Activated CD8-positive, alpha-beta memory T cell treated with anti-CD3 and anti-CD28 coated beads for 36 hours (primary cell): ENCODE results near the gene FAM181A. TPM values are rescaled to one million over a fixed set of nuclear protein-coding genes. Genes with fewer than 3 reads are reported as not detected.

Experiments
- CTCF ChIA-PET: fragments of 350-600 bp; sonication (Branson Sonifier 250); formaldehyde crosslinking; loops from one replicate; lab custom pipeline; 2021; ENCODE audit warnings: antibody characterized with exemption; lab: Charles Lee
- POLR2A ChIA-PET: fragments of 350-600 bp; sonication (Branson Sonifier 250); formaldehyde crosslinking; loops from one replicate; lab custom pipeline; 2021; ENCODE audit warnings: antibody characterized with exemption; lab: Charles Lee
- total RNA-seq, 2 experiments: library from RNA; stranded (reverse); gene quantifications; one replicate each; pipeline ENCODE4 v1.2.3, GENCODE V29; 2021

FAM181A gene
- total RNA-seq, 2 experiments from 2014 or later, result not detected

DNA sequence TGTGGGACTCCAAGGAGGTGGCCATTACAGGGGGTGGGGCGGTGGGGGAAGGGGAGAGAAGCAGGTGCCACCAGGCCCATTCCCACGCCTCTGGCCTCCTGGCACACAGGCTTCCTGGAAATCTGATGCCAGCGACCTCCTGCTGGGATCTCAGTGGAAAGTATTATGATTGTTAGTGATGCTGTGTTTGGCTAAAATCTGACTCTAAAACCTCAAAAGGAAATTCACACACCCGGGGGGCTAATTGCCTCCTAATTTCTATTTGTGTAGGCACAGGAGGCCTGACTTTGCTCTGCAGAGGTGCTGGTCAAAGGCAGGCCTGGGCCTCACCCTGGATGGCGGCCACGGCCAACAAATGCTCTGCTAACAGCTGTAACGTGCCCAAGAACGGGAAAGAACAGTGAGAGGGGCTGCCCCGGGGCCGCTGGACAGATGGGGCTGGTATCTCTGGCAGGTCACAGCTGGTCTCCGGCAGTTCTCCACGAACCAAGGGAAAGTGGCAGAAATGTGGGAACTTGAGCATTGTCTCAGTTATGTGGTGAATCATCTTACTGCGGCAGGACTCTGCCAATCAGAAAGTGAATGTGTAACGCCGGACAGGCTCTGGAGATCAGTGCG is 14.3 kb downstream of the FAM181A start:
- POLR2A ChIA-PET, result no interaction called here
- CTCF ChIA-PET, result interaction anchor here (1.1 to 4.0 kb wide), 6 partner anchors 9 to 95 kb away, joined by 3 to 50 read pairs (median 30); partner anchors contain the start of gene OTUB2

GRCh38 chr14:93943052-93943451 is 15.9 kb downstream of the FAM181A start:
- CTCF ChIA-PET, result interaction anchor here (0.9 kb wide), 1 partner anchor 10 kb away, joined by 3 read pairs; no protein-coding TSS in a partner anchor
- POLR2A ChIA-PET, result no interaction called here

DNA sequence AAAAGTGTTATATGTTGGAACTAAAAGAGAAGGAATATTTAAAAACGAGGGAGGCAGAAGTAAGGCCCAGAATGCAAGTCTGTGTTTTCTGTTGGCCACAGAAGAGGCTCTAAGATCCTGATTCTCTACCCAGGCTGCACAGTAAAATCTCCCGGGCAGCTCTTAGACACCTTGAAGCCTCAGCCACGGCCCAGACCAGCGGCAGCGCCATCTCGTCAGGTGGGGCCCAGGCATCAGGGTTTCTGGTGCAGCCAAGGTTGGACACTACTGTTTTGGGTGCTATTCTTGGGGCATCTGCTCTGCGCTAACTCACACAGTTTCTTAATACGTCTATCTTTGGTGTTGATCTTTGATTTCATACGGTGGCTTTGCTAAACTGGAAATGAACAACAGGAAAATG is 16.8 kb downstream of the FAM181A start:
- ChIA-PET POLR2A (no interaction called here), CTCF (interaction anchor here (0.6 to 1.1 kb wide), 4 partner anchors 9 to 765 kb away, joined by 3 to 5 read pairs (median 3); no protein-coding TSS in a partner anchor)

DNA sequence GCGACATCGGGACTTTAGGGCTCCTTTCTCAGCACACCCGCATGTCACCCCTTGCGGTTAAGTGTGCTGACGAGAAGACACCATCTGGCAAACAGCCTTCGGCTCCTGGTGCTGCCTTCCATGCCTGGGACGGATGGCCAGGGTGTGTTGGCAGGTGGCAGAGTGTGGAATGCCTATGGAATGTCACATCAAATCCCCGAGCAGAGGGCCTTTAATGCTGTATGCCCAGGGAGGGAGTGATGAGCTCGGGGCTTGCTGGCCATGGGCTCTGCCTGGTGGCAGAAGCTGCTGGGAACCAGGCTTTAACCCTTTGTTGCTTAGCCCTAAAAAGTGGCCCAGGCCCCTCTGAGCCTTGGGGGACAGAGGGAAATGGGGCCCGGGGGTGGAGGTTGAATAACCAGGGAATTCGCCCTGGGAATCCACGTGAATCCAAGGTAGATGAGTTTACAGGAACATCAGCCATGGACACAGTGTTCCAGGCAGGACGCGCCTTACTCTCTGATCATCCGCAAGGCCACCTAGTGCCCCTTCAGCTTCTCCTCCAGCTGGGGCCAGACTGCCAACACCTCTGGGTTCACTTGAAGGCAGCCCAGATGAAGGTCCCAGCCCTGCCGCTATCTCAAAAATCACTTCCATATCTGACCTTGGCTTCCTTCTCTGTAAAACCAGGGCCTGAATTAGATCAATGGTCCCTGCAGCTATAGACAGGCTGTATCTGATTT is 17.4 kb downstream of the FAM181A start:
- POLR2A ChIA-PET, result no interaction called here
- CTCF ChIA-PET, result interaction anchor here (0.6 to 1.3 kb wide), 3 partner anchors 9 to 766 kb away, joined by 3 to 5 read pairs (median 3); no protein-coding TSS in a partner anchor

DNA sequence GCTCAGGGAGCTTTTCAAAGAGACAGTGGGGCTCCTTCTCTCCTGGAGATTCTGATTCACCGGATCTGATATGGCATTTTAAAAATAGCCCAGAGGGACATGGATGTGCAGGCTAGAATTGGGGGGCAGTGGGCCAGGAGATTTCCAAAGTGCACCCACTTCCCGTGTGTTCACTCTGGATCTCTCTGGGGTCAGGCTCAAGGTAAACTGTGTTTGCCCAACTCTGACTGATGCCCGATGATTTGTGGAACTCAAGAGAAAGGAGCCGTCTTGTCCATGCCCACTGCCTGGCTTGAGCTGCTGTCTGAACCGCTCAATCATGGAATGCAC is 17.9 kb downstream of the FAM181A start:
- CTCF ChIA-PET, result interaction anchor here (1.1 to 1.3 kb wide), 2 partner anchors 10 to 23 kb away, joined by 3 read pairs; no protein-coding TSS in a partner anchor

GRCh38 chr14:93946104-93946503 is 19.0 kb downstream of the FAM181A start:
- CTCF ChIA-PET, result interaction anchor here (1.0 to 1.3 kb wide), 2 partner anchors 22 to 55 kb away, joined by 3 to 4 read pairs; no protein-coding TSS in a partner anchor
- POLR2A ChIA-PET, result no interaction called here

More for the DNA sequence above, 17.9 kb downstream of the FAM181A start:
- POLR2A ChIA-PET, result no interaction called here

DNA sequence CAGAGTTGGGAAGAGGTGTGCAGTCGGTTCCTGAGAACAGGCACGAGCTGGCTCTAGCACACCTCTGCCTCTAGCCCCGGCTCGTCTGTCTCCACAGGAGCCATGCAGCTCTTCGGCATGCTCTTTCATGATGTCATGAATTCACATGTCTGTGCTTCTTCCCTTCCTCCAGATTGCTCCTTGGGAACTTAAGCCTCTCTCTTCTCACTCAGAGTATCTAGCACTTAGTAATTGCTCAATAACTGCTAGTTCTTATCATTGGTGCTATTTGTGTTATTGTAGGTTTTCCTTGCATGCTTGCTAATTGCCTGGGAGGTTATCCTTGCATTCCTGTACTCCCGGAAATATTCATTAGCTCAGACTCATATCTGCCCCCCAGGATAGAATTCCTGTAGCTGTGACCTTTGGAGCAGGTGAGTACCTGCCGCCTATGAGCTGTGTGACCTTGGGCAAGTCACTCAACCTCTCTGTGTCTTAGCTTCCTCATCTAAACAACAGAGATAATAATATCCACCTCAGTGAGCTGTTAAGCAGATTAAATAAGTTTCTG is 19.5 kb downstream of the FAM181A start:
- CTCF ChIA-PET, result interaction anchor here (0.8 to 1.3 kb wide), 4 partner anchors 11 to 55 kb away, joined by 3 to 5 read pairs (median 4); no protein-coding TSS in a partner anchor
- POLR2A ChIA-PET, result no interaction called here

- ChIA-PET POLR2A (no interaction called here), CTCF (interaction anchor here (0.8 to 7.0 kb wide), 4 partner anchors 7 to 54 kb away, joined by 3 to 50 read pairs (median 4); no protein-coding TSS in a partner anchor)
These were observed 20.1 kb downstream of the FAM181A start for GRCh38 chr14:93947282-93947681.

DNA sequence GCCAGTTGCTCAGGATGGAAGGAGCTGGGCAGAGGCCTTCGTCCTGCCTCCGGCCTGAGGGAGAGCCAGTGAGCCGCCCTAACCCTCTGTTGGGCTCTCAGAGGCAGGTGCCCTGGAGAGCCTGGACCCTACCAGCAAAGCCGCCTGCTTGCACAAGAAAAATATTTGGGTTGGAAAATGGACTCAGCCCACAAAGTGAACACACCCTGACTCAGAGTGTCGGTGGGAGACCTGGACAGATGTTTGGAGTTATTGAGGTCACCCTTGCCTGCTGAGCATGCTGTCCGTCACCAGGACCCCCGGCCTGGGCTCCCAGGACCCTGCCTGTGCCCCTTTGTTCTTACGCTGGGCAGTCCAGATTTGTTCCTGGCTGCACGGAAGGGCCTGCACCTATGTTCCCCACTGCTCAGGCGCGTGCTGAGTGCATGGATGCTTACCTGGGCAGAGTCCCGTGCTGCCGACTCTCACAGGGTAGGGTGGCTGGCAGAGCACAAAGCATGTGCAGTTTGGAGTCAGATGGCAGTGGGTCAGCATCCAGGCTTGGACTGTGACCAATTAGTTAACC is 22.4 kb downstream of the FAM181A start:
- ChIA-PET CTCF (interaction anchor here (0.9 to 7.0 kb wide), 4 partner anchors 9 to 52 kb away, joined by 3 to 50 read pairs (median 4); no protein-coding TSS in a partner anchor), POLR2A (interaction anchor here (0.9 kb wide), 1 partner anchor 9 kb away, joined by 3 read pairs; no protein-coding TSS in a partner anchor)

DNA sequence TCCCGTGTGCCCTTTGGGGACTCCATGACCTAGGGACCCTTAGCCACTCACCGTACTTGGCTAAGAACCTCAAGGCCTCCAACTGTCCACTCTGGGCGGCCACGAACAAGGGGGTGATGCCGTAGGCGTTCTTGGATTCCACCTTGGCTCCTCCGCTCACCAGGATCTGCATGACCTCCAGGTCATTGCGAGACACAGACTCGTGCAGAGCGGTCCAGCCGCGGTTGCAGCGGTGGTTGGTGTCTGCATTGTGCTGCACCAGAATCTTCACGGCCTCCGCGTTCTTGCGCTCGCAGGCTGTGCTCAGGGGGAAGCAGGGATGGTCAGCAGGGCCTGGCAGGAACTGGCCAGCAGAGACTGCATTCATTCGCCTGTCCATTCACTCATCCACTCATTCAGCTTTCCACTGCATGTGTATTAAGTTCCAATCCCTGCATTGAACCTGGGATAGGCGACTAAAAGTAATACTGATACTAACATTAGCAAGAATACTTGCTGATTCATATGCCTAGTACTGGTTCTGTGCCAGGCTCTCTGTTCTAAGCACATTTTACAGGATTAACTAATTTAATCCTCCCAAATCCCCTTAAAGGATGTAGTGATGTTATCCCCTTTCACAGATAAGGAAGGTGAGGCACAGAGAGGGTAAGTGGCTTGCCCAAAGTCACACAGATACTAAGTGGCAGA is 23.9 kb downstream of the FAM181A start:
- ChIA-PET POLR2A (interaction anchor here (0.8 to 0.9 kb wide), 2 partner anchors 8 to 12 kb away, joined by 3 to 4 read pairs; no protein-coding TSS in a partner anchor), CTCF (interaction anchor here (3.0 to 7.0 kb wide), 2 partner anchors 11 to 51 kb away, joined by 12 to 50 read pairs; no protein-coding TSS in a partner anchor)

- ChIA-PET CTCF (interaction anchor here (1.0 to 7.0 kb wide), 5 partner anchors 9 to 50 kb away, joined by 3 to 50 read pairs (median 10); no protein-coding TSS in a partner anchor), POLR2A (no interaction called here)
These were observed 24.7 kb downstream of the FAM181A start for GRCh38 chr14:93951635-93952540.

GRCh38 chr14:93952829-93953228 is 25.7 kb downstream of the FAM181A start:
- POLR2A ChIA-PET, result no interaction called here
- CTCF ChIA-PET, result interaction anchor here (1.0 to 7.0 kb wide), 5 partner anchors 10 to 49 kb away, joined by 3 to 50 read pairs (median 10); no protein-coding TSS in a partner anchor

DNA sequence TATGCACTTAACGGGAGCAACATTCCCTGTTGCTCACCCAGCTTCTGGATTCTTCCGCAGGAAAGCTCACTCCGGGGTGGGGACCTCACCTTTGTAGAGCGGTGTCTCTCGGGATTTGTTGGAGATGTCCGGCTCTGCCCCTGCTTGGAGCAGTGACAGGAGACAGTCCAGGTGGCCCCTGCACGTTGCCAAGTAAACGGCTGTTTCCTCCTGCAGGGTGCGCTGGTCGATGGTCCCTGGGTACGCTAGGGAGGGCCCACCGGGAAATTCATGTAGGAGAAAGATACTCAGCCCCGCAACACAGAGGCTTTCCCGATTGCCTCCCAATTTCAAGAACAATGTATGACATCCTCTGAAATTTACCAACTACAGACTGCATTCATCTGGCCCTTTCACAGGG is 26.1 kb downstream of the FAM181A start:
- CTCF ChIA-PET, result interaction anchor here (1.0 to 7.0 kb wide), 5 partner anchors 10 to 48 kb away, joined by 3 to 50 read pairs (median 10); no protein-coding TSS in a partner anchor
- POLR2A ChIA-PET, result no interaction called here

DNA sequence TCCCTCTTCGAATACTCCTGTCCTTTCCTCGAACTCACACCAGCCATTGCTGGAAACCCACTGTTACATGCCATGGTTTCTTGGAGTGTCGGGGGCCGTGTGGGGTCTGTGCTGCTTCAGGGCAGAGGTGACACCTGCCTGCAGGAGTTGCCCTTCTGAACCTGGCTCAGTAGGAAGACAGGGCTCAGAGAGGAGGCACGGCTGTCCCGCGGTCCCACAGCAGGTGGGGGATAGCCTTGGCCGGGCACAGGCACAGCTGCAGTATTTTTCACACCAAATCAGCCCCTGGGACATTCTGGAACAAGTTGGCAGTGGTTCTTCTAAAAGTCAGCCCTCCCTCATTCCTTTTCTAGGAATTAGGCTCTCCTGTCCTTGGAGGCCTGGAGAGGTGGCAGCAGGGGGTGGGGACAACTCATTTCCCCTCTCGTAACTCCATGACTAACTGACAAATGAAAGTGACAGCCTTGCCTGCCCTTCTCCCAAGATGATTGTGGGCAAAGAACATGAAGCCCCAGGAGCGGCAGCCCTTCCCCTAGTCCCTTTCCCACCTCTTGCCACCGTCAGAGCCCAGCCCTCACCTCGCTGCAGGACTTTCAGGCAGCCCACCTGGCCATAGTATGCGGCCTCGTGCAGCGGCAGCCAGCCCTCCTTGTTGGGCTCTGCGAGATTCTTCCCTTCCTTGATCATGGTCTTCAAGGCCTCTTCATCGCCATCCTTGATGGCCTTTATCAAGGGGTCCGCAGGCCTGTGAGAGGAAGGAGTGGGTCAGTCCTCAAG is 26.8 kb downstream of the FAM181A start:
- CTCF ChIA-PET, result interaction anchor here (1.3 to 7.0 kb wide), 5 partner anchors 11 to 48 kb away, joined by 3 to 50 read pairs (median 10); no protein-coding TSS in a partner anchor
- POLR2A ChIA-PET, result no interaction called here

GRCh38 chr14:93954516-93954830 is 27.3 kb downstream of the FAM181A start:
- ChIA-PET POLR2A (interaction anchor here (0.9 to 2.3 kb wide), 4 partner anchors 9 to 24 kb away, joined by 3 to 9 read pairs (median 6); no protein-coding TSS in a partner anchor), CTCF (interaction anchor here (2.5 to 2.9 kb wide), 2 partner anchors 11 to 15 kb away, joined by 9 to 17 read pairs; no protein-coding TSS in a partner anchor)
